Liver (tissue), 9 donors: ENCODE results near the gene PRPSAP2. TPM values are rescaled to one million over a fixed set of nuclear protein-coding genes. Genes with fewer than 3 reads are reported as not detected.

Experiments
- DNase-seq: peaks from one replicate; pipeline ENCODE4 v3.0.0-alpha.2; 2017; ENCODE audit warnings: low spot score
- H3K27ac ChIP-seq, 2 donors: one replicate each; pipeline ENCODE4 v1.7.0; 2013; ENCODE audit warnings: inconsistent platforms in 2 of 2, low read length in 2 of 2, control low read depth in 1 of 2, low read depth in 1 of 2, mild to moderate bottlenecking in 1 of 2
- H3K27me3 ChIP-seq, 4 donors: one replicate each; pipeline versions ENCODE4 v1.6.1 to v1.7.0; 2013; ENCODE audit warnings: low read length in 3 of 4, inconsistent platforms in 1 of 4, mild to moderate bottlenecking in 1 of 4, moderate library complexity in 1 of 4; ENCODE audit not compliant: control insufficient read depth in 4 of 4, insufficient read depth in 4 of 4
- H3K36me3 ChIP-seq, 4 donors: one replicate each; pipeline versions ENCODE4 v1.6.1 to v1.7.0; 2013; ENCODE audit warnings: low read length in 3 of 4, mild to moderate bottlenecking in 3 of 4, low read depth in 1 of 4, moderate library complexity in 1 of 4; ENCODE audit not compliant: control insufficient read depth in 4 of 4, insufficient read depth in 3 of 4
- H3K4me1 ChIP-seq, 4 donors: one replicate each; pipeline versions ENCODE4 v1.6.1 to v1.7.0; 2013; ENCODE audit warnings: low read length in 3 of 4, mild to moderate bottlenecking in 3 of 4, moderate library complexity in 1 of 4; ENCODE audit not compliant: control insufficient read depth in 4 of 4, insufficient read depth in 4 of 4
- H3K4me3 ChIP-seq, 3 donors: one replicate each; pipeline versions ENCODE4 v1.6.1 to v1.7.0; 2013; ENCODE audit warnings: low read length in 3 of 3, control low read depth in 1 of 3, low read depth in 1 of 3, mild to moderate bottlenecking in 1 of 3
- H3K9ac ChIP-seq, 2 donors: one replicate each; pipeline ENCODE4 v1.7.0; 2013; ENCODE audit warnings: low read length in 2 of 2, mild to moderate bottlenecking in 2 of 2, moderate library complexity in 2 of 2, control low read depth in 1 of 2, low read depth in 1 of 2
- H3K9me3 ChIP-seq, 4 donors: one replicate each; pipeline versions ENCODE4 v1.6.1 to v1.7.0; 2013; ENCODE audit warnings: low read length in 3 of 4; ENCODE audit not compliant: control insufficient read depth in 4 of 4
- ATF3 ChIP-seq: IDR thresholded peaks from 2 replicates; pipeline ENCODE4 v1.6.1; 2016; ENCODE audit warnings: antibody characterized with exemption
- EGR1 ChIP-seq, 2 donors: IDR thresholded peaks; 2 replicates each; pipeline ENCODE4 v1.6.1; 2016 to 2018; ENCODE audit warnings: antibody characterized with exemption in 2 of 2, low read depth in 2 of 2
- HNF4A ChIP-seq, 2 donors: conservative IDR thresholded peaks; 2 replicates each; pipeline ENCODE4 v1.6.1; 2016; ENCODE audit warnings: antibody characterized with exemption in 2 of 2, mild to moderate bottlenecking in 2 of 2
- HNF4G ChIP-seq: IDR thresholded peaks from 2 replicates; pipeline ENCODE4 v1.6.1; 2016; ENCODE audit warnings: antibody characterized with exemption
- MAX ChIP-seq: IDR thresholded peaks from 2 replicates; pipeline ENCODE4 v1.6.1; 2016; ENCODE audit warnings: antibody characterized with exemption
- NR2F2 ChIP-seq: IDR thresholded peaks from 2 replicates; pipeline ENCODE4 v1.6.1; 2016; ENCODE audit warnings: antibody characterized with exemption
- RAD21 ChIP-seq, 2 donors: IDR thresholded peaks; 2 replicates each; pipeline ENCODE4 v1.6.1; 2016; ENCODE audit warnings: antibody characterized with exemption in 2 of 2, mild to moderate bottlenecking in 2 of 2
- REST ChIP-seq: IDR thresholded peaks from 2 replicates; pipeline ENCODE4 v1.6.1; 2016; ENCODE audit warnings: antibody characterized with exemption, mild to moderate bottlenecking
- RXRA ChIP-seq, 2 donors: IDR thresholded peaks; 2 replicates each; pipeline ENCODE4 v1.6.1; 2017 to 2018; ENCODE audit warnings: antibody characterized with exemption in 2 of 2, mild to moderate bottlenecking in 1 of 2
- SP1 ChIP-seq: IDR thresholded peaks from 2 replicates; pipeline ENCODE4 v1.6.1; 2018; ENCODE audit warnings: antibody characterized with exemption, mild to moderate bottlenecking
- YY1 ChIP-seq: IDR thresholded peaks from 2 replicates; pipeline ENCODE4 v1.6.1; 2016; ENCODE audit warnings: antibody characterized with exemption, mild to moderate bottlenecking
- ZBTB33 ChIP-seq: IDR thresholded peaks from 2 replicates; pipeline ENCODE4 v1.6.1; 2016; ENCODE audit warnings: antibody characterized with exemption
- WGBS: extraction: QIAGEN DNeasy Blood & Tissue Kit; methylation state at CpG from one replicate; pipeline ENCODE4 v1.1.7; 2013; 5-methylcytosine and 5-hydroxymethylcytosine counted together
- polyA plus RNA-seq, 2 donors: library from polyadenylated mRNA; stranded (reverse) in 1 of 2; unstranded in 1 of 2; fragments of 200-250 nt in 1 of 2; fragments of >200 nt in 1 of 2; fragmentation: Nextera tagmentation in 1 of 2; extraction: Ambion mirVana in 1 of 2; gene quantifications; one replicate each; pipeline versions ENCODE4 v1.2.1 to v1.2.3, GENCODE V29; 2013 to 2015
- total RNA-seq, 2 donors: library from RNA; depleted of rRNA; stranded (reverse); fragments of >200 nt; gene quantifications; one replicate each; pipeline ENCODE4 v1.2.3, GENCODE V29; 2014
- donor health status: healthy.
- donor health status: healthy.
- donor health status: healthy.
- donor health status: healthy.
- donor health status: healthy.

Gene PRPSAP2
- total and polyA plus RNA-seq, 4 donors, result 10.2 to 31.4 (median 16.7) TPM

GRCh38 chr17:18855831-18856569, 1.9 kb upstream of the PRPSAP2 start:
- Histone ChIP-seq H3K4me3 (peak overlapping the region; percentile 36 to 65 (median 47)), H3K9ac (peak overlapping the region in 1 of 2 donors; percentile 0), H3K9me3 (no peaks in the 10 kb centered on the region), H3K27me3 (no peaks in the 10 kb centered on the region), H3K4me1 (peaks cover 2 to 21% (median 12%) of the 10 kb centered on the region in 4 donors), H3K36me3 (no peaks in the 10 kb centered on the region), H3K27ac (peak overlapping the region; percentile 10 to 30)
- 3% methylated on average over 29 of the region's 29 CpGs for WGBS
- TF ChIP-seq REST (peak; percentile 55), YY1 (peak; percentile 34), RXRA (IDR thresholded peaks at IDR 0.05) (peak; percentile 13 to 34), ZBTB33 (no peak), MAX (peak; percentile 27), SP1 (peak; percentile 47), RAD21 (IDR thresholded peaks at IDR 0.05) (peak in 1 of 2 donors; percentile 4), ATF3 (no peak)
- peak; percentile 89 for DNase-seq

- peak overlapping the region; percentile 3 to 30 for H3K27ac ChIP-seq
- no peaks in the 10 kb centered on the region for H3K36me3 ChIP-seq
- WGBS, result 13% methylated on average over 7 of the region's 7 CpGs
- peak overlapping the region in 1 of 2 donors; percentile 0 for H3K9ac ChIP-seq
- TF ChIP-seq NR2F2 (no peak), EGR1 (IDR thresholded peaks at IDR 0.05; ENCODE audit: low read depth in 2 of 2) (no peak), SP1 (no peak), YY1 (no peak), RAD21 (IDR thresholded peaks at IDR 0.05) (no peak), MAX (no peak), HNF4G (no peak), RXRA (IDR thresholded peaks at IDR 0.05) (no peak), HNF4A (conservative IDR thresholded peaks at IDR 0.05) (no peak), REST (no peak)
- H3K9me3 ChIP-seq, result no peaks in the 10 kb centered on the region
- peaks cover 2 to 21% (median 12%) of the 10 kb centered on the region in 4 donors for H3K4me1 ChIP-seq
- no peak for DNase-seq
- peak overlapping the region; percentile 36 to 65 (median 47) for H3K4me3 ChIP-seq
- H3K27me3 ChIP-seq, result no peaks in the 10 kb centered on the region
Observed at GRCh38 chr17:18856570-18856915, 1.4 kb upstream of the PRPSAP2 start.
